Measurements from ENCODE around the gene ALOX15. TPM values are rescaled to one million over a fixed set of nuclear protein-coding genes. Genes with fewer than 3 reads are reported as not detected.

Gene ALOX15
- total RNA-seq, 1 experiment from 2014 or later: 0.31 TPM

DNA sequence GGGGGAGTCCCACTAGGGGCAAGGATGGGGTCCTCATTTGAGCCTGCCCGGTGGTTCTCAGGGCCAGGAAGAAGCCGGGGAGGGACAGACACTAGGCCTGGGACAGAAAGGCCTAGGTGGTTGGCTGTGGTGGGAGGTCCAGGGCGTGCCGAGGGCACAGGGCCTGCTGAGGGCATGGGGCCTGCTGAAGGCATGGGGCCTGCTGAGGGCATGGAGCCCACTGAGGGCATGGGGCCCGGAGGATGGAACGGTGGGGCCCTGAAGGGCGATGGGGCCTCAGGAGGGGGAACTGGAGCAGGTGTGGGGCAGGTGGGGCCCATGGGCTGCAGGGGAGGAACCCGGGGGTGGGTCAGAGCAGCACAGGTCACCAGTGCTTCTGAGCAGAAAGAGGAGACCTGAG is 31.3 kb upstream of the ALOX15 start:
- H3K27me3 Mint-ChIP-seq (ENCODE audit: low read depth): no peaks in the 10 kb centered on the region
- Histone ChIP-seq H3K4me2 (ENCODE audit: insufficient read depth, insufficient read length, low read length) (no peak overlapping the region), H3K4ac (ENCODE audit: low read depth, low read length) (no peak overlapping the region), H3K9me3 (ENCODE audit: control insufficient read depth, low read depth, low read length) (no peaks in the 10 kb centered on the region), H3K27me3 (ENCODE audit: insufficient read depth, low read length) (no peaks in the 10 kb centered on the region), H3K79me2 (ENCODE audit: insufficient read depth, low read length) (no peaks in the 10 kb centered on the region), H4K5ac (ENCODE audit: insufficient read length, low read depth, low read length) (no peak overlapping the region), H2AK5ac (ENCODE audit: insufficient read length, low read length) (no peak overlapping the region), H3K79me1 (ENCODE audit: insufficient read depth, low read depth, low read length, poor library complexity, severe bottlenecking) (no peaks in the 10 kb centered on the region), H3K14ac (ENCODE audit: insufficient read depth, low read length) (no peak overlapping the region), H3K9ac (ENCODE audit: extremely low read depth, insufficient read length, low read length) (no peak overlapping the region), H2BK15ac (ENCODE audit: low read depth, low read length) (no peak overlapping the region), H3K4me1 (ENCODE audit: insufficient read depth, low read length) (no peaks in the 10 kb centered on the region; the same call in 1 of the 2 replicates), H3K23me2 (ENCODE audit: insufficient read length, low read depth, low read length, poor library complexity, severe bottlenecking) (no peaks in the 10 kb centered on the region), H4K20me1 (ENCODE audit: control insufficient read depth, insufficient read depth, insufficient read length) (no peaks in the 10 kb centered on the region), H3T11ph (ENCODE audit: low read length) (no peak overlapping the region), H2BK12ac (ENCODE audit: insufficient read length, low read depth, low read length) (no peak overlapping the region), H2BK120ac (ENCODE audit: low read depth, low read length, poor library complexity, severe bottlenecking) (no peak overlapping the region), H3K27ac (ENCODE audit: insufficient read length, low read depth, low read length) (no peak overlapping the region), H3K23ac (ENCODE audit: insufficient read length, low read depth, low read length) (no peak overlapping the region), H3K18ac (ENCODE audit: insufficient read length, low read depth, low read length) (no peak overlapping the region), H2BK5ac (ENCODE audit: insufficient read length, low read length) (no peak overlapping the region), H2BK20ac (ENCODE audit: low read depth, low read length, poor library complexity, severe bottlenecking) (no peak overlapping the region), H4K91ac (ENCODE audit: insufficient read length, low read depth, low read length) (no peak overlapping the region), H3K56ac (ENCODE audit: insufficient read length, low read depth, low read length) (no peak overlapping the region), H2AFZ (ENCODE audit: low read length) (no peak overlapping the region), H4K8ac (replicated peaks; ENCODE audit: insufficient read length, low read depth, low read length) (no peak overlapping the region)
- H3K4me1 Mint-ChIP-seq: peaks cover under 1 to 3% of the 10 kb centered on the region in 2 experiments
- no CpG with 5 or more reads among the region's 8 CpGs for WGBS (ENCODE audit: extremely low coverage, insufficient read length, low lambda C conversion rate)
- TF ChIP-seq, protein P1, sequence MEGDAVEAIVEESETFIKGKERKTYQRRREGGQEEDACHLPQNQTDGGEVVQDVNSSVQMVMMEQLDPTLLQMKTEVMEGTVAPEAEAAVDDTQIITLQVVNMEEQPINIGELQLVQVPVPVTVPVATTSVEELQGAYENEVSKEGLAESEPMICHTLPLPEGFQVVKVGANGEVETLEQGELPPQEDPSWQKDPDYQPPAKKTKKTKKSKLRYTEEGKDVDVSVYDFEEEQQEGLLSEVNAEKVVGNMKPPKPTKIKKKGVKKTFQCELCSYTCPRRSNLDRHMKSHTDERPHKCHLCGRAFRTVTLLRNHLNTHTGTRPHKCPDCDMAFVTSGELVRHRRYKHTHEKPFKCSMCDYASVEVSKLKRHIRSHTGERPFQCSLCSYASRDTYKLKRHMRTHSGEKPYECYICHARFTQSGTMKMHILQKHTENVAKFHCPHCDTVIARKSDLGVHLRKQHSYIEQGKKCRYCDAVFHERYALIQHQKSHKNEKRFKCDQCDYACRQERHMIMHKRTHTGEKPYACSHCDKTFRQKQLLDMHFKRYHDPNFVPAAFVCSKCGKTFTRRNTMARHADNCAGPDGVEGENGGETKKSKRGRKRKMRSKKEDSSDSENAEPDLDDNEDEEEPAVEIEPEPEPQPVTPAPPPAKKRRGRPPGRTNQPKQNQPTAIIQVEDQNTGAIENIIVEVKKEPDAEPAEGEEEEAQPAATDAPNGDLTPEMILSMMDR (conservative IDR thresholded peaks at IDR 0.05): no peak
- DNase-seq: no peak
- H3K9me3 Mint-ChIP-seq: no peaks in the 10 kb centered on the region
- H3K36me3 Mint-ChIP-seq (ENCODE audit: insufficient read depth in 1 of 3, low read depth in 3 of 3): peaks cover 52 to 79% (median 74%) of the 10 kb centered on the region in 3 experiments
- no peak overlapping the region for H3K4me3 Mint-ChIP-seq
- no peak overlapping the region for H3K27ac Mint-ChIP-seq
